ENCODE measurements around the gene COL4A2. TPM values are rescaled to one million over a fixed set of nuclear protein-coding genes. Genes with fewer than 3 reads are reported as not detected.

COL4A2 gene
- polyA plus RNA-seq, 1 donor (not counting 4 experiments of a cell fraction or from before 2014, with no cell fraction given): 30.7 TPM

- H3K27ac ChIP-seq (ENCODE audit: control insufficient read depth, insufficient read depth, low read length): no peak overlapping the region
- H4K20me1 ChIP-seq (ENCODE audit: control insufficient read depth, extremely low read depth, insufficient read depth, low read length): no peaks in the 10 kb centered on the region
- H3K9me3 ChIP-seq (ENCODE audit: control insufficient read depth, low read depth, low read length): no peaks in the 10 kb centered on the region
- peaks cover under 1% of the 10 kb centered on the region for H3K4me1 ChIP-seq (ENCODE audit: control insufficient read depth, extremely low read depth, insufficient read depth, low read length)
- no peak overlapping the region for H3K4me2 ChIP-seq (ENCODE audit: control insufficient read depth, extremely low read depth, insufficient read depth, low read depth, low read length)
- no peak for TF ChIP-seq EZH2 (IDR thresholded peaks at IDR 0.05; ENCODE audit: low read length)
- TF ChIP-seq, protein P1, sequence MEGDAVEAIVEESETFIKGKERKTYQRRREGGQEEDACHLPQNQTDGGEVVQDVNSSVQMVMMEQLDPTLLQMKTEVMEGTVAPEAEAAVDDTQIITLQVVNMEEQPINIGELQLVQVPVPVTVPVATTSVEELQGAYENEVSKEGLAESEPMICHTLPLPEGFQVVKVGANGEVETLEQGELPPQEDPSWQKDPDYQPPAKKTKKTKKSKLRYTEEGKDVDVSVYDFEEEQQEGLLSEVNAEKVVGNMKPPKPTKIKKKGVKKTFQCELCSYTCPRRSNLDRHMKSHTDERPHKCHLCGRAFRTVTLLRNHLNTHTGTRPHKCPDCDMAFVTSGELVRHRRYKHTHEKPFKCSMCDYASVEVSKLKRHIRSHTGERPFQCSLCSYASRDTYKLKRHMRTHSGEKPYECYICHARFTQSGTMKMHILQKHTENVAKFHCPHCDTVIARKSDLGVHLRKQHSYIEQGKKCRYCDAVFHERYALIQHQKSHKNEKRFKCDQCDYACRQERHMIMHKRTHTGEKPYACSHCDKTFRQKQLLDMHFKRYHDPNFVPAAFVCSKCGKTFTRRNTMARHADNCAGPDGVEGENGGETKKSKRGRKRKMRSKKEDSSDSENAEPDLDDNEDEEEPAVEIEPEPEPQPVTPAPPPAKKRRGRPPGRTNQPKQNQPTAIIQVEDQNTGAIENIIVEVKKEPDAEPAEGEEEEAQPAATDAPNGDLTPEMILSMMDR (optimal IDR thresholded peaks at IDR 0.05 in 1 of 3, IDR thresholded peaks at IDR 0.05 in 1 of 3, conservative IDR thresholded peaks at IDR 0.05 in 1 of 3; ENCODE audit: extremely low read depth in 1 of 3, insufficient read depth in 2 of 3, low read length in 3 of 3): no peak
- peaks cover 0 to 5% of the 10 kb centered on the region in 2 experiments for H3K36me3 ChIP-seq (ENCODE audit: control insufficient read depth in 2 of 2, extremely low read depth in 1 of 2, insufficient read depth in 2 of 2, low read length in 2 of 2)
- no peak overlapping the region for H3K4me3 ChIP-seq (ENCODE audit: control insufficient read depth in 2 of 3, extremely low read depth in 1 of 3, insufficient read depth in 2 of 3, low read depth in 1 of 3, low read length in 3 of 3)
- no peaks in the 10 kb centered on the region for H3K9me1 ChIP-seq (ENCODE audit: control insufficient read depth, extremely low read depth, insufficient read depth, low read length)
- H2AFZ ChIP-seq (ENCODE audit: control insufficient read depth, low read length): no peak overlapping the region
- peaks cover 82% of the 10 kb centered on the region for H3K79me2 ChIP-seq (ENCODE audit: control insufficient read depth, insufficient read depth, low read length)
- dilution Hi-C loops (cut with MboI; ENCODE audit: extremely low pct_ligation_motif_present, low sequenced_read_pairs): no loop called here
- H3K27me3 ChIP-seq (ENCODE audit: control insufficient read depth, extremely low read depth, insufficient read depth, low read length): no peaks in the 10 kb centered on the region
- no peak for DNase-seq (ENCODE audit: low read depth, low spot score)
- no peak for FAIRE-seq
- no peak overlapping the region for H3K9ac ChIP-seq (ENCODE audit: control insufficient read depth, extremely low read depth, insufficient read depth, low read length)
Measured at GRCh38 chr13:110326263-110326904, 19.3 kb downstream of the COL4A2 start.

- Histone ChIP-seq H3K9ac (ENCODE audit: control insufficient read depth, extremely low read depth, insufficient read depth, low read length) (no peak overlapping the region), H4K20me1 (ENCODE audit: control insufficient read depth, extremely low read depth, insufficient read depth, low read length) (no peaks in the 10 kb centered on the region), H2AFZ (ENCODE audit: control insufficient read depth, low read length) (no peak overlapping the region), H3K4me3 (ENCODE audit: control insufficient read depth in 2 of 3, extremely low read depth in 1 of 3, insufficient read depth in 2 of 3, low read depth in 1 of 3, low read length in 3 of 3) (no peak overlapping the region), H3K27ac (ENCODE audit: control insufficient read depth, insufficient read depth, low read length) (no peak overlapping the region), H3K4me2 (ENCODE audit: control insufficient read depth, extremely low read depth, insufficient read depth, low read depth, low read length) (no peak overlapping the region), H3K36me3 (ENCODE audit: control insufficient read depth in 2 of 2, extremely low read depth in 1 of 2, insufficient read depth in 2 of 2, low read length in 2 of 2) (peaks cover 0 to 5% of the 10 kb centered on the region in 2 experiments), H3K9me1 (ENCODE audit: control insufficient read depth, extremely low read depth, insufficient read depth, low read length) (no peaks in the 10 kb centered on the region), H3K27me3 (ENCODE audit: control insufficient read depth, extremely low read depth, insufficient read depth, low read length) (no peaks in the 10 kb centered on the region), H3K4me1 (ENCODE audit: control insufficient read depth, extremely low read depth, insufficient read depth, low read length) (no peaks in the 10 kb centered on the region), H3K79me2 (ENCODE audit: control insufficient read depth, insufficient read depth, low read length) (peaks cover 80% of the 10 kb centered on the region), H3K9me3 (ENCODE audit: control insufficient read depth, low read depth, low read length) (no peaks in the 10 kb centered on the region)
- FAIRE-seq: no peak
- dilution Hi-C loops (cut with MboI; ENCODE audit: extremely low pct_ligation_motif_present, low sequenced_read_pairs): no loop called here
- no peak for TF ChIP-seq EZH2 (IDR thresholded peaks at IDR 0.05; ENCODE audit: low read length)
- no peak for DNase-seq (ENCODE audit: low read depth, low spot score)
Measured at GRCh38 chr13:110327051-110327721, 20.1 kb downstream of the COL4A2 start.

Measured in keratinocyte (primary cell).